HG03521 (cell line): ENCODE measurements around the gene UGGT2.
"Not testable (repeated sequence)": the region's sequence is repeated elsewhere in the genome, so short reads cannot be mapped to it uniquely, and the experiment has no call there.

Experiments used
- ATAC-seq: cut with Tn5 transposase; IDR thresholded peaks from one replicate; pipeline ENCODE4 v1.9.1; 2021; ENCODE audit warnings: mild to moderate bottlenecking, moderate library complexity; ENCODE audit not compliant: unreplicated experiment

The UGGT2 gene

GRCh38 chr13:96053003-96053703 is at the start of gene UGGT2:
Gene UGGT2 (minus strand): TSS chr13:96053401. CDS start chr13:96053312, 89 bp downstream.
- ATAC-seq: peak; percentile 97

GRCh38 chr13:96100457-96101220 is 47.4 kb upstream of the UGGT2 start:
- no peak for ATAC-seq

GRCh38 chr13:96093296-96094006 is 40.2 kb upstream of the UGGT2 start:
- no peak for ATAC-seq

- no peak for ATAC-seq
These were observed 38.2 kb upstream of the UGGT2 start for GRCh38 chr13:96091164-96092117.

GRCh38 chr13:96090240-96091101 is 37.3 kb upstream of the UGGT2 start:
- peak; percentile 47 for ATAC-seq

- peak; percentile 40 for ATAC-seq
These were observed 36.6 kb upstream of the UGGT2 start, which contains the start of gene HS6ST3 for GRCh38 chr13:96089749-96090239. Gene HS6ST3 (plus strand): TSS chr13:96090107.

- no peak for ATAC-seq
These were observed 35.9 kb upstream of the UGGT2 start for GRCh38 chr13:96089139-96089538.

GRCh38 chr13:96086736-96087135 is 33.5 kb upstream of the UGGT2 start:
- ATAC-seq: no peak

- ATAC-seq: no peak
These were observed 29.4 kb upstream of the UGGT2 start for GRCh38 chr13:96082640-96083039.

GRCh38 chr13:96081888-96082287 is 28.7 kb upstream of the UGGT2 start:
- no peak for ATAC-seq

- no peak for ATAC-seq
These were observed 27.5 kb upstream of the UGGT2 start for GRCh38 chr13:96080676-96081075.

- no peak for ATAC-seq
These were observed 22.8 kb upstream of the UGGT2 start for GRCh38 chr13:96075953-96076543.

GRCh38 chr13:96072392-96072791 is 19.2 kb upstream of the UGGT2 start:
- no peak for ATAC-seq

- ATAC-seq: no peak
These were observed 18.3 kb upstream of the UGGT2 start for GRCh38 chr13:96071504-96071903.

GRCh38 chr13:96068729-96069128 is 15.5 kb upstream of the UGGT2 start:
- no peak for ATAC-seq

- no peak for ATAC-seq
These were observed 12.6 kb upstream of the UGGT2 start for GRCh38 chr13:96065849-96066248.

- ATAC-seq: peak; percentile 54
These were observed 572 bp downstream of the UGGT2 start for GRCh38 chr13:96052656-96053002.

GRCh38 chr13:96051946-96052345 is 1.3 kb downstream of the UGGT2 start:
- not testable (repeated sequence) for ATAC-seq

GRCh38 chr13:96051491-96051890 is 1.7 kb downstream of the UGGT2 start:
- not testable (repeated sequence) for ATAC-seq
